Measurements from ENCODE around the gene SPAG9.
A peak's percentile ranks its signal among the peaks of the same experiment; 100 is the strongest.

Gene SPAG9

DNA sequence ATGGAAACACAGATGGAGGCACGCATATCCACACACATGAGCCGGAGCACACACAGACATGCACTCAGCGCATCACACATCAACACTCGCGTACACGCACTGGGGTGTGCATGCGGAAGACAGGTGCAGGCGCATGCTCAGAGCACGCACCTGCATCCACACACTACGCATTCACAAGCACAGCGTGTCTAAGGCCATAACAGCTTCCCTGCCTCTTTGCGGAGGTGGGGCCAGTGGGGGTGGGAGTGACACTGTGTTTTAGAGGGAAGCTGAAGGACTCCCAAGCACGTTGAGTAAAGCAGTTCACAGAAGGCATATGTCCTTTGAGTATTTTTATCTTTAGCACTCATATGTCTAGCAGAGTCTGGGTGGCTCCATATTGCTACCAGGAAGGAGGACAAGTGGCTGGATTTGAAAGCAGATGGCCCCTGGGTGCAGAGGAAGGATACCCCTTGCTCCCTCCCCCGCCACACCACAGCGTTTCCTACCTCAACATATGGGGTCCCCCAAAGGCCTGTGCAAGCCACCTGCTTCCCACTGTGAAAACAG is 185.9 kb downstream of the SPAG9 start:
- no peak for DNase-seq

DNA sequence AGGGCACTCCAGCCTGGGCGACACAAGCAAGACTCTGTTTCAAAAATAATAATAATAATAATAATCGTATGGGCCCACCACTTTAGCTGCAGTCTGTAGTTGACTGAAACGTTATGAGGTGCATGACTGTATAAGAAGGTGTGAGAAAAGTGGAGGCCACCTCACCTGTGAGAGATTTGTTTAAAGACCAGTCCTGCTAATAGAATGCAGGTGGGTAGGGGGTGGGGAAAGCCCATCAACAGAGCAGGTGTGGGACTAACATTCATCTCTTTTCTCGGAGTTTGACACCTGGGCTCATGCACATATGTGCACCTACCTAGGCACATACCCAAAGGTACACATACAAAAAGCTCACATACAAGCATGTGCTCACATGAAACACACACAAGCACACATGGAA is 186.5 kb downstream of the SPAG9 start:
- DNase-seq, result no peak

DNA sequence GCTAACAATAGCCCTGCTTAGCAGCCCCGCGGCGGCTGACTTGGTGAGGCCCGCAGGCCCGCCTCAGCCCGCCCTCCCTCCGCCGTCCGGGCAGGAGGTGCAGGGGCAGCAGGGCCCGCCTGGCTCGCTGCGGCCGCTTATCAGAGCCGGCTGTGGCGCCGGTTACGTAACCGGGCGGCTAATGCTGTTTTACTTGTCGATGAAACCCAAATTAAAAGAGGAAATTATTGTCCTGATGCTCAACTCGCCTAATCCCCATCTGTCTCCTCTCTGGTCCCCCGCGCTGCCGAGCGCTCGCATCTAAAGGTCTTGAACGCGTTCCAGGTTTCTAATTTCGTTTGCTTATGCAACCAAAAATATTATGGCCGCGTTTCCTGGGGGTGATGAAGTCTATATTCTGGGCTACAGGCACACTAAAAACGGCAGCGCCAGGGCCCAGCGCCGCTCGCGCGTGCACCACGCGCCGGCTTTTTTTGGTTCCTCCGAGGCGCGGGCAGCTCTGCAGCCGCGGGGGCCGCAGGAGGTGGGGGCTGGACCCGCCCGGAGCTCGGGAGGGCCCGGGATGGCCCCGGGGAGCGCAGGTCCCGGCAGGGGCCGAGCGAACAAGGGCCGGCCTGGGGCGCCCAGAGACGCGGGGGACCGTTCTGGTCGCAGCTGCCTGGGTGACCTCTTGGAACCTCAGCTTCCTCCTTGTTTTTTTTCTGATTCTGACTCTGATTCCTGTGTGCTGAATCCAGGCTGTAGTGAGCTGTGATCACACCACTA is 189.3 kb downstream of the SPAG9 start:
- peak; percentile 30 to 48 for DNase-seq

DNA sequence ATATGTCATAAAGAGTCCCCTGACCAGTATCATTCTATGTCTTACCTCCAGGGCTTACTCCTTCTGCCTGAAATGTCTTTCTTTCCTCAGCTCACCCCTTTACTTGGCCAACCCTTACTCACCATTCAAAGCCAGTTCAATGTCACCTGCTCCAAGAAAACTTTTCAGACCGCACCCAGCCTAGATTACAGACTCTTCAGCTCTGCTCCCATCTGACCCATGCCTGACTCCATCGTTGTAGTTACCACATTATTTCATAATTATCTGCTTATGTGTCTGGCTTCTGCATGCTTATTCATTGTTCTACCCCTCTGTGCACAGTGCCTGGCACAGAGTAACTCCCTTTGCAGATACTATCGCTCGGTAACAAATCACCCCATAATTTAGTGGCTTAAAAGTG is 192.0 kb downstream of the SPAG9 start:
- no peak for DNase-seq

DNA sequence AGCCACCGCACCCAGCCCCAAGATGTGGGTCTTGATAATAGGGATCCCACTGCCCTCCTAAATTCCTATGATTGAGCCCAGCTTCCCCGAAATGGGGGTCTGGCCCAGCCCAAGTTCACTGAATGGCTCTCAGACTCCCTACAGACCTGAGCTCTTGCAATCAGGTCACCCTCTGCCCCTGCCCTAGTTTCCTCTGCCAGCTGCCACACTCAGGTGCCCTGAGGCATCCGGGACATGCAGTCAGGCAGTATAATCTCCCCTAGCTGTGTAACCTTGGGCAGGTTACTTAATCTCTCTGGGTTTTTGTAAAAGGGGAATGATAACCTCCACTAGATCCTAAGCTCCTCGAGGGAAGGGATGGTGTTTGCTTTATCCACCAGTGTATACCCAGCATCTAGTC is 193.4 kb downstream of the SPAG9 start:
- no peak for DNase-seq

DNA sequence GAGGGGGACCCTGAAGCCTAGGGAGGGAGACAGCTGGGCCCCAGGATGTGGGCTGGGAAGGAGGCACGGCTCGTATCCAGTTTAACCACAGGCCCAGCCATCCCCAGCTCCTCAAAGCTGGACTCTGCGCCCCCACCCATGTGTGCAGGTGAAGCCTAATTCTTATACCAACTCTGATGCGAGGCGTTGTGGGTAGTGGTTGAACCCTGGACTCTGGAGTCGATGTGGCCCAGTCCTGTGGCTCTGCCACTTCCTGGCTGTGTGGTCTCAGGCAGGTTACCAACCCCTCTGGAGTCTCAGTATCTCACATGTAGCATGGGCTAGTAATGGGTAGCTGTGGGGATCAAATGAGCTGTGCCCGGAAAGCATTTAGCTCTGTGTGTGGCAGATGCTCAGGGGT is 194.1 kb downstream of the SPAG9 start:
- no peak for DNase-seq

DNA sequence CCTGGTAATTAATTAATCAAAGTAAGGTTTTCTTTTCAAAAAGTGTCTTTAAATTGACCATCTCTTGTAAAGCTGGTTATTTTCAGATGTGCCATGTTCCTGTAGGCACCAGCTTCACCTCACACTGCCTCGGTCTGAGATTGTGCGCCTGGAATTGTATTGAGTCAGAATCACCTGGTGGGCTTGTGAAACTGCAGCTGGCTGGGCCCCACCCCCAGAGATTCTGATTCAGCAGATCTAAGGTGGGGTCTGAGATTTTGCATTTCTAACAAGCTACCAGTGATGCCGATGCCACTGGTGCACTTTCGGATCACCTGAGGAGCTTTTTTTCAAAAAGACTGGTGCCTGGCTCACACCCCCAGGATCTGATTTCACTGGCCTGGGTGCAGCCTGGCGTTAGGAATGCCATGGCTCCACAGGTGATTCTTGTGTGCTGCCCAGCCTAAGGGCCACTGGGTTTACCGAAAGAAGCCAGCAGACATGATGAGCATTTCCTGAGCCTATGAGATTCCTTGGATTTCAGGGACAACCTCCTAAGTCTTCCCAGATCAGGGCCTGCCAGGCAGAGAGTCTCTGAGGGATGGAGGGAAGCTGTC is 195.3 kb downstream of the SPAG9 start:
- no peak for DNase-seq

DNA sequence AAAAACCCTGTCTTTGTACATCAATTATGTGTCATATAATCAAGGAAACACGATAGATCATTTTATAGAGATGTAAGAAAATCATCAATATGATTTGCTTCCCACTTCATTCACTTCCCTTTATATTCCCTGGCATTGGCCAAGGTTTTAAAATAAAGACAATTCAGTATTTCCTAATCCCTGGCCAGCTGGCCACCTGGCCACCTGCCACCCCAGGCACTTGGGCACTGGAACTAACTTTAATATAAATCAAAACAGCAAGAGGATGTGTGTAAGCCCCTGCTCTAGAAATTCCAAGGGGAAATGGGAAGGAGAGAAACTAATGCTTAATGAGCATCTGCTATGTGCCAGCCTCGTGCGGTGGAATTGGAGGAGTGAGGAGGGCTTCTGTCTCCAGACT is 195.9 kb downstream of the SPAG9 start:
- no peak for DNase-seq

DNA sequence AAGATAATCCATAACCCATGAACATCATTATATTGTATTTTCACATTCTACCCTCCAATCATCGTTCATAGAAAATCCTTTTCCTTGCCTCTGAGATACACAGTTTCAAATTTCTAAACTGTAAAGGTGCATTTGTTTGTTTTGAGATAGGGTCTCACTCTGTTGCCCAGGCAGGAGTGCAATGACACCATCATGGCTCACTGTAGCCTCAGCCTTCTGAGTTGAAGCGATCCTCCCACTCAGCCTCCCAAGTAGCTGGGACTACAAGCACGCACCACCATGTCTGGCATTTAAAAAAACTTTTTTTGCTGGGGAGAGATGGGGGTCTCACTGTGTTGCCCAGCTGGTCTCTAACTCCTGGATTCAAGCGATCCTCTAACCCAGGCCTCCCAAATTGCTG is 196.4 kb downstream of the SPAG9 start:
- no peak for DNase-seq

DNA sequence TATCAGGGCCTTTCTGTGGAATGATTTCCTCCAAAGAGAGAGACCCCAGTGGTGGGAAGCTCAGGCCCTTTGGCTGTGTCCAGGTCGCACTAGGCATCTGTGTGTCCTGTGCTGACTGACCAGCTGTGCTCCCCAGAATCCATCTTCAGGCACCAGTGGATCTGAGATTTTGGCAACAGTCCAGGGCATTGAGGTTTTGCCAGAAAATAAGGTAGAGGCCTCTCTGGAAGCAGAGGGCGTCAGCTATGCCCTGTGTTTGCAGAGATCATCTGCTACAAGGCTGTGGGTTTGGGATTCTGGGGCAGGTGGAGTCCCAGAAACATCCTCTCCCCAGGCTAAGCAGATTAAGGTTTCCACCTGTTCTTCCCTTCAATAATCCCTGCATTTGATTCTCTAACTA is 197.1 kb downstream of the SPAG9 start:
- DNase-seq, result no peak

DNA sequence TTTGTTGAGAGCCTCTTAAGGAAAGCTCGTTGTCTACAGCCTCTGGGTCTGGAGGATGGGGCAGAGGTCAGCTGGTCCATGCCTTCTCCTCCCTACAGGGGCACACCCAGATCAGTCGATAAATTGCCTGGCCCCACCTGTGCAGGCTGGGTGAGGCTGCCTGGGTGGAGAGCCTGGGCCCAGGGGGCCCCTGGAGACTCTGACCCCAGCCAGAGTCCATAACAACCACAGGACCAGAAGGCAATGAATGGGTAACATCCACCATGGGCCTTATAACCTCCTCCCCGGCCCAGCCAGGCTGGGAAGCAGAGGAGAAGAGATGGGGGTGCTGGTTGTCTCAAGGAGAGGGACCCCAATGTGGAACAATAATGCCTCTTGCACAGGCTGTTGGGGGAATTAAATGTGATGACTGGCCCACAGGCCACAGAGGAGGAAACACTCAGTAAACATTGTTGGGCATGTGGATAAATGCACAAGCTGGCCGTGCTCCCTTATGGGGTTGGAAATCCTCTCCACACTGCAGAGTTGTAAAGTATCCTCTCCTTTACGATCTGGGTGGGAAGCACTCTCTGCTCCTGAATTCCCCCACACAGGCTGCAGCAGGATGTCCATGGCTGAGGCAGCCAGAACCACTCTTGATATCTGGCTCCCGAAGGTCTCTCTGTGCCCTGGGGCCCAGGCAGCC is 197.8 kb downstream of the SPAG9 start:
- no peak for DNase-seq

DNA sequence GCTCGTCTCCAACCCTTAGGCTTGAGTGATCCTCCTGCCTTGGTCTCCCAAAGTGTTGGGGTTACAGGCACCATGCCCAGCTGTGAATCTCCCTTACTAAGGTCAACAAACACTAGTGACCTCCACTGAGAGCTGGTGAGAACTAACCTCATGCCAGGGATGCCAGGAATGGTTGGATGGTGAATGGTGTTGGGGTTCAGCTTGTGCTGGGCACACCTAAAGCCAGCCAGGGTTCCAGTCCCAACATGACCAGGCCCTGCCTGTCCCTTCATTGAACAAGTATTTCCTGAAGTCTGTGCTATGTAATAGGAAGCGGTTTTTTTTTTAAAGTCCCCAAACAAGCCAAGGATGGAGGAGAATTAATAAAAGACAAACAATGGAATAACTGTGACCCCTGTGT is 198.6 kb downstream of the SPAG9 start:
- no peak for DNase-seq

DNA sequence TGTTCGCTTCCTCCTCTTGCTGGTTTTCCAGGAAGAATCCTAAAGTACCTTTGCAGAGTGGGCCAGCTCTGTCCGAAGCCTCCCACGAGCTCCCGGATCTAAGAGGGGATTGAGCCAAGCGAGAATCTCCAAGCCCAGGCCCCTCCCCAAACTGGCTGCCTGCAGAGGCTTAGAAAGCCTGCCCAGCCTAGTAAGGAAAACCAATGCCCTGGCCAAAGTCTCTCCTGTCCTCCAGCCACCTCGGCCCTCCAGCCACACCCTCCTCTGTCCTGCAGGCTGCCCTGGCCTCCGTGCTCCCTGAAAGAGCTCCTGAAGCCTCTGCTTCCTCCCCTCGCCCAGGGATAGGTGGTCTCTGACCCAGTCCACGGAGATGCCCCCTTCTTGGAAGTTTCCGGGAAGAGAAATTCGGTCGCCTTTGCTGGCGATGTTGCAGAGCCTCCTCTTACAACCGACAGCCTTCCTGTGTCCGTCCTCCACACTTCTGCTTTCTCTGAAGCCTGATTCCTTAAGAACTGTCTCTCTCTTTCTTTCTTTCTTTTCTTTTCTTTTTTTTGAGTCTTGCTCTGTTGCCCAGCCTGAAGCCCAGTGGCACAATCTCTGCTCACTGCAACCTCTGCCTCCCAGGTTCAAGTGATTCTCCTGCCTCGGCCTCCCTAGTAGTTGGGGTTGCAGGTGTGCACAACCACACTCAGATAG is 199.6 kb downstream of the SPAG9 start:
- DNase-seq, result no peak

DNA sequence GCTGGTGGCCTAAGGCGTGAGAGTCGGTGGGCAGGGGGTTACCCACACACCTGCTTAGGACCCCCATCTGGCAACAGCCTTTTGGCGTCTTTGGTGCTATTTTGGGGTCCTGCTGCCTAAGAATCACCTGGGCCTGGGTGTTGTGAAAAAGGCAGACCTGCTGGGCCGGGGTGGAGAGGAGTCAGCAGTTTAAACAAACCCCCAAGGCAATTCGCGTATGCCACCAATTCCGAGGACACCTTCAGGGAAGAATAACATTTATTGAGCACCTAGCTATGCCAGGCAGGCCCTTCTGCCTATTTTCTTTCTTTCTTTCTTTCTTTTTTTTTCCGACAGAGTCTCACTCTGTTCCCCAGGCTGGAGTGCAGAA is 200.6 kb downstream of the SPAG9 start:
- DNase-seq, result no peak

DNA sequence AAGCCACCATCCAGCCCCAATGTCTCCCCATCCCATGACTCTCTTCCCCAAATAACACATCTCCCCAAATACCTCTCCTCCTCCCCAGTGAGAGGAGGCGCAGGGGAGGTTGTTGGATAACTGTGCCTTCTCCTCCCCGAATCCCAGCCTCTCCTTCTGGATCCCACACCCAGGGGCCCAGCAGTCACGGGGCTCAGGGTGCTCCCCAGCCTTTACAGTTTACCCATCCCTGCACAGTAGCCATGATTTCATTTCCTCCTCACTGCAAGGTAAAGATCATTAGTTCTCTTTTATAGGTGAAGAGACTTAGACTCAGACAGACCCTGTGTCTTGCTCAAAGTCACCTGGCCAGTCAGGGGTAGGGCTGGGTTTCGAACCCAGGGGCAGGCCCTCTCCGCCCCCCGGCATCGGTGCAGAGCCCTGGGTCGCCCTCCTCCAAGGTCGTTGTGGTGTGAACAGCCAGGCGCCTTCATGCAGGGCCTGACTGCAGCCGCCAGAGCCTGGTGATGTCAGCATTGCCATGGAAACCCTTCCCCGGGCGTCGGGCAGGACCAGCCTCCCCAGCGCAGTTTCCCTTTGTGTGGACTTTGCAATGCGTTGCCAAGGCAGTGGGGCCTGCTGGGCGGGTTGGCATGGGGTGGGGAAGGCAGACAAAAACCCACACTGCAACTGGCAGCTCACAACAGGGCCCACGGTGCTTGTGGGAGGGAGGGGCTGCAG is 201.2 kb downstream of the SPAG9 start:
- peak; percentile 54 to 64 for DNase-seq

DNA sequence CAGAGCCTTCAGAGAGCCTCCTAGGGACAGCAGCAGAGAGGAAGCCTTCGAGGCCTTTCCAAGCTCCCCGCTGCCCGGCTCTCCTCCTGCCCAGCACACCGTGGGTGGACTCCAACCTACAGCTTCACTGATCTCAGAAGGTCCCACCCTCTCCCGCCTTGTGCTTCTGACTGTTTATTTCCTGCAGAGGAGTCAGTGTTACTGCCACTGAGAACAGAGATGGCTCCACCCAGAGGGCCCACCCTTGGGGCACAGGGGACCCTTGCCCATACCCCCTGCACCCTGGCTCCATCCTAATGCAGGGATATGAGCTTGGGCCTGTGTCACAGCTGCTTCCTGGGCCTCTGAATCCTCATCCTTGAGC is 201.8 kb downstream of the SPAG9 start:
- no peak for DNase-seq

DNA sequence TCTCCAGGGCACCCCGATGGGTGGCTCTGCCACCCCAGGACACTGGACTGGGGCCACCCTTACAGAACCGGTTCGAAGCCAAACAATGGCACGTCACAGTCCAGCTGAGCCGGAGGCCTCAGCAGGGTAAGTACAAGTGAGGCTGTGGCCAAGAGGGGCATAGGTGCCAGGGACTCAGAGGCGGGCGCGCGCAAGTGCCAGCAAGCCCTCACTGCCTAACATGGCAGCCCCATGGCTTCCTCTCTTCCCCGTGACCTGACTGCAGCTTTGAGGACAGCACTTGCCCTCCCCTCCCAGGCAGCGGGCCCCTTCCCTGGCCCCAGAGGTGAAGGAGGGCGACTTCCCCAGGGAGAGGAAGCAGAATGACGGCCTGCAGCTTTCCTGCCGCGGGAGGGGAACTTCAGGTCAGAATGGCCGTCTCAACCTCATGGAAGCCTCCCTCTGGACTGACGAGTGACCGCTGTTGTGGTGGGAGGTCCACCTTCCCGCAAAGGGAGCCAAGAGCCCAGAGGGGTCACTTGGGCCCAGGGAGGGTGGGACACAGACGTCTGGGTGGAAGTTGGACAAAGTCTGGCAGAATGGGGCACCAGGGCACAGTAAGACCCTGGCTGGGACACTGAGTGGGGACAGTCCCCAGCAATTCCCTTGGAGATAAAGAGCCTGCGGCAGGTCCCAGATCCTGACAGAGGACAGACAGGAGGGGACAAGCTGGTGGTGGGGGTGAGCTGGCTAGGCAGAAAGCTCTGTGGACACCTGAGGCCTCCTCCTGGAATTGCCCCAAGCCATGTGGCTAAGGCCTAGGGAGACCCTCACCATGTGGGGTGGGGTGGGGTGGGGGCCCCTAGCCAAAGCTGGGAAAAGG is 202.4 kb downstream of the SPAG9 start:
- DNase-seq, result no peak

DNA sequence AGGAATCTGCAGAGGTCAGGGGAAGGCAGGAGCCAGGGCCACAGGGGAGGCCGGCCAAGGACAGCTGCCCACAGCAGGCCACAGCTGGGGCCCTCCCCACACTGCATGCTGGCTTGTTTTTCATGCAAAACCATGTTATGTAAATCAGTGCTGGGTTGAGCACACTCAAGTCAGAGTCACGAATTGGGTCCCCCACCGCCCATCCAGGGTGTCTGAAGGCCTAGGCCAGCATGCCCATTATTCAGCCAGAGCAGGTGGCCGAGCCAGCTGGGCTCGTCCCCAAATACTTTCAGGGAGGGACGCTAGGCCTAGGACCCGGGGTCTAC is 203.3 kb downstream of the SPAG9 start:
- DNase-seq, result no peak

DNA sequence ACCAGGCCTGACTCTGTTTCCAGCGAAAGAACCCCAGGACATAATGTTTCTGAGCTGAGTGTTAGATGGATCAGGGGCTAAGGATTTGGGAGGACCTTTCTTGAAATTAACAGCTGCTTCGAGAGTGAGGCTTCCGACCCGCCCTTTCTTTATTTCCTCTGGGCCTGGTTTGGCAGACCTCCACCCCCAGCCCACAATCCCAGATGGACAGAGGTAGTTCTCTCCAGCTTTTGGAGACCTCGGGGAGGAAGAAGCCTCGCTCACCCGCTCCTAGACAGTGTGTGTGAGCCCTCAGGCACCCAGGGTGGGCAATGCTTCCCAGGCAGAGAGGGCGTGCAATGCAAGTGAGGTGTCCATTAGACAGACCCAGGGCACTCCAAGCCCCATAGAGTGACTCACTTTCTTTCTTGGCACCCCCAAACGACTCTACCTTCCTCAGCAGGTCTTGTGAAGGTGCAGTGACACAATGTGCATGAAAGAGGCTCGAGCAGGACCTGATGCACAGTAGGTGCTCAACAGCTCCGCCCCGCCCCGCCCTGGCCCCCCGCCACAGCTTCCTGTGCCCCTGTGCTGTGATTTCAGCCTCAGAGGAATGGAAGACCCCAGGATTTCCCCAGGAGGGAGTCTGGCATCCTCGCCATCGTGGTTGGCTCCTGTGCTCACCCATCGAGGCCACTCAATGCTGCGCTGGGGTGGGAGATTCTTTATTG is 203.8 kb downstream of the SPAG9 start:
- no peak for DNase-seq

DNA sequence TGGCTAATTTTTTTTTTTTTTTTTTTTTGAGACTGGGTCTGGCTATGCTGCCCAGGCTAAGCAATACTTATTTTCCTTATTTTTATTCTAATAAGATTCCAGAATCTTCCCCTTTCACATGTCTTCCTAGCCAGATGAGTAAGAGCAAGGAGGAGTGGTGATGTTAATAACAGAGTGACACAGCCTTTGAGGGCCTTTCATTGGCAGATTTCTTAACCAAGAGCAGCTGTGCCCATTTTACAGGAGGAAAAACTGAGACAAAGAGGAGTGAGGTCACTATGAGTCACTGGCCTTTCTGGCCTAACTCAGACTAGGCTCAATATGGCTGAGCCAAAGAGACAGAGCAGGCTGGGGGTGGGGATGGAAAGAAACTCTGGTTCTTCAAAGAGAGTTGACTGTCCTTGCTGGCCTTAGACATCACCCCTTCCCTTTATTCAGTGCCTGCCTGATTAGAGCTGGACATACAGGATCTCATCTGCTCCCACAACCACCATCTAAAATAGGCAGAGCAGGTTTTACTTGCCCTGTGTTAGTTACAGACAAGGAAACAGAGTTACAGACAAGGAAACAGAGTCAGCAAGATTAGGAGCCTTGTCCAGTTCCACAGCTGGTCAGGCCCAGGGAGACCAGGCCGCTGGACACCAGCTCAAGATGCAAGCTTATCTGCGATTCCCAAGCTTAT is 204.5 kb downstream of the SPAG9 start:
- DNase-seq, result no peak
